T-helper 9 cell (primary cell): ENCODE measurements around the gene VGLL1.
A peak's percentile ranks its signal among the peaks of the same experiment; 100 is the strongest.

Experiments
- DNase-seq: peaks from one replicate; pipeline ENCODE4 v3.0.0-alpha.2; 2020
- total RNA-seq, 2 donors: gene quantifications; one replicate each; lab custom pipeline; 2026; lab: John Stamatoyannopoulos, UW

VGLL1 gene
- 0 reads per million in 2 donors for total RNA-seq

- DNase-seq: no peak
Observed at GRCh38 chrX:136531951-136532350, at the start of gene VGLL1. Gene VGLL1, plus strand, starts transcription at chrX:136532215. Its CDS starts 3,806 bp downstream, at chrX:136536021.

GRCh38 chrX:136487647-136488046 lies 44.4 kb upstream of the VGLL1 start, which contains the start of gene BRS3:
Gene BRS3, plus strand, starts transcription at chrX:136487947. Its CDS starts 168 bp downstream, at chrX:136488115.
- no peak for DNase-seq

GRCh38 chrX:136488706-136489105 lies 43.3 kb upstream of the VGLL1 start:
- no peak for DNase-seq

- DNase-seq: no peak
Observed at GRCh38 chrX:136491832-136492231, 40.2 kb upstream of the VGLL1 start.

GRCh38 chrX:136493011-136493410 lies 39.0 kb upstream of the VGLL1 start:
- DNase-seq: no peak

- DNase-seq: no peak
Observed at GRCh38 chrX:136495043-136495442, 37.0 kb upstream of the VGLL1 start.

GRCh38 chrX:136496186-136496763 lies 35.7 kb upstream of the VGLL1 start:
- no peak for DNase-seq

GRCh38 chrX:136496764-136497555 lies 35.1 kb upstream of the VGLL1 start:
- DNase-seq: peak; percentile 73

GRCh38 chrX:136497556-136498052 lies 34.4 kb upstream of the VGLL1 start, which contains the start of gene HTATSF1:
Gene HTATSF1, plus strand, starts transcription at chrX:136497592. Its CDS starts 93 bp downstream, at chrX:136497685.
- no peak for DNase-seq

- DNase-seq: no peak
Observed at GRCh38 chrX:136519069-136519468, 12.9 kb upstream of the VGLL1 start.

- no peak for DNase-seq
Observed at GRCh38 chrX:136523770-136524169, 8.2 kb upstream of the VGLL1 start.

GRCh38 chrX:136525738-136526606 lies 6.0 kb upstream of the VGLL1 start:
- DNase-seq: no peak

- no peak for DNase-seq
Observed at GRCh38 chrX:136528645-136529315, 3.2 kb upstream of the VGLL1 start.

GRCh38 chrX:136529795-136530194 lies 2.2 kb upstream of the VGLL1 start:
- DNase-seq: no peak

GRCh38 chrX:136534131-136534530 lies 2.1 kb downstream of the VGLL1 start:
- DNase-seq: no peak

GRCh38 chrX:136538811-136539210 lies 6.8 kb downstream of the VGLL1 start:
- DNase-seq: no peak

- DNase-seq: no peak
Observed at GRCh38 chrX:136540226-136540625, 8.2 kb downstream of the VGLL1 start.

- DNase-seq: no peak
Observed at GRCh38 chrX:136541294-136541693, 9.3 kb downstream of the VGLL1 start.

- DNase-seq: no peak
Observed at GRCh38 chrX:136542281-136542680, 10.3 kb downstream of the VGLL1 start.

GRCh38 chrX:136546371-136546781 lies 14.4 kb downstream of the VGLL1 start:
- no peak for DNase-seq

GRCh38 chrX:136549226-136549625 lies 17.2 kb downstream of the VGLL1 start:
- DNase-seq: no peak

- DNase-seq: no peak
Observed at GRCh38 chrX:136551410-136551809, 19.4 kb downstream of the VGLL1 start.
